ENCODE measurements around the gene GNAL. TPM values are rescaled to one million over a fixed set of nuclear protein-coding genes. Genes with fewer than 3 reads are reported as not detected.

The GNAL gene
- total RNA-seq, 1 donor from 2014 or later, result 9.7 TPM

- H3K4me3 Mint-ChIP-seq (ENCODE audit: unreplicated experiment), result no peak overlapping the region
Observed at GRCh38 chr18:11857177-11857887, 168.3 kb downstream of the GNAL start.

GRCh38 chr18:11859282-11859830 is 170.3 kb downstream of the GNAL start:
- no peak overlapping the region for H3K4me3 Mint-ChIP-seq (ENCODE audit: unreplicated experiment)
- H3K27me3 Mint-ChIP-seq (ENCODE audit: unreplicated experiment), result peaks cover 1% of the 10 kb centered on the region
- peak overlapping the region; percentile 4 for H3K27ac Mint-ChIP-seq (ENCODE audit: unreplicated experiment)
- peaks cover 29% of the 10 kb centered on the region for H3K4me1 Mint-ChIP-seq (ENCODE audit: unreplicated experiment)
- H3K36me3 Mint-ChIP-seq (ENCODE audit: low read depth, unreplicated experiment), result peaks cover 11% of the 10 kb centered on the region
- DNase-seq (ENCODE audit: low spot score), result no peak
- no peak for TF ChIP-seq CTCF (IDR thresholded peaks at IDR 0.05; ENCODE audit: unreplicated experiment)
- H3K9me3 Mint-ChIP-seq (ENCODE audit: unreplicated experiment), result peaks cover 9% of the 10 kb centered on the region

More at GRCh38 chr18:11857177-11857887, 168.3 kb downstream of the GNAL start:
- Mint-ChIP-seq H3K9me3 (ENCODE audit: unreplicated experiment) (peaks cover 9% of the 10 kb centered on the region), H3K27me3 (ENCODE audit: unreplicated experiment) (peaks cover 1% of the 10 kb centered on the region), H3K27ac (ENCODE audit: unreplicated experiment) (peak overlapping the region; percentile 84), H3K36me3 (ENCODE audit: low read depth, unreplicated experiment) (peaks cover 11% of the 10 kb centered on the region), H3K4me1 (ENCODE audit: unreplicated experiment) (peaks cover 28% of the 10 kb centered on the region)
- no peak for TF ChIP-seq CTCF (IDR thresholded peaks at IDR 0.05; ENCODE audit: unreplicated experiment)
- DNase-seq (ENCODE audit: low spot score), result no peak

GRCh38 chr18:11859903-11860407 is 170.9 kb downstream of the GNAL start:
- Mint-ChIP-seq H3K27me3 (ENCODE audit: unreplicated experiment) (peaks cover 2% of the 10 kb centered on the region), H3K4me3 (ENCODE audit: unreplicated experiment) (peak overlapping the region; percentile 76), H3K9me3 (ENCODE audit: unreplicated experiment) (peaks cover 9% of the 10 kb centered on the region), H3K27ac (ENCODE audit: unreplicated experiment) (no peak overlapping the region), H3K4me1 (ENCODE audit: unreplicated experiment) (peaks cover 29% of the 10 kb centered on the region), H3K36me3 (ENCODE audit: low read depth, unreplicated experiment) (peaks cover 11% of the 10 kb centered on the region)
- no peak for TF ChIP-seq CTCF (IDR thresholded peaks at IDR 0.05; ENCODE audit: unreplicated experiment)
- no peak for DNase-seq (ENCODE audit: low spot score)

GRCh38 chr18:11860594-11861450 is 171.8 kb downstream of the GNAL start:
- DNase-seq (ENCODE audit: low spot score), result no peak
- Mint-ChIP-seq H3K4me1 (ENCODE audit: unreplicated experiment) (peaks cover 29% of the 10 kb centered on the region), H3K27ac (ENCODE audit: unreplicated experiment) (peak overlapping the region; percentile 67), H3K36me3 (ENCODE audit: low read depth, unreplicated experiment) (peaks cover 12% of the 10 kb centered on the region), H3K4me3 (ENCODE audit: unreplicated experiment) (no peak overlapping the region), H3K9me3 (ENCODE audit: unreplicated experiment) (peaks cover 9% of the 10 kb centered on the region), H3K27me3 (ENCODE audit: unreplicated experiment) (peaks cover 3% of the 10 kb centered on the region)
- no peak for TF ChIP-seq CTCF (IDR thresholded peaks at IDR 0.05; ENCODE audit: unreplicated experiment)

All from endothelial cell (in vitro differentiated cells).